ENCODE measurements around the gene PLXNA4.

GRCh38 chr7:132547821-132548220, 28.4 kb downstream of the PLXNA4 start:
- TF ChIP-seq CTCF (IDR thresholded peaks at IDR 0.05; ENCODE audit: insufficient read depth, low read length) (no peak), POLR2AphosphoS5 (IDR thresholded peaks at IDR 0.05; ENCODE audit: low read depth) (no peak), GABPA (IDR thresholded peaks at IDR 0.05; ENCODE audit: low read depth) (no peak)
